HT1080 (cell line): ENCODE data around the gene COL2A1. TPM values are rescaled to one million over a fixed set of nuclear protein-coding genes. Genes with fewer than 3 reads are reported as not detected.

ENCODE experiments used
- DNase-seq: peaks from one replicate; pipeline ENCODE4 v3.0.0-alpha.2; 2015; ENCODE audit warnings: low read depth
- polyA plus RNA-seq, 2 experiments: library from polyadenylated mRNA; depleted of rRNA; stranded (reverse); fragments of >200 nt; gene quantifications; 2 replicates each; pipeline ENCODE4 v1.2.3, GENCODE V29; 2015
- total RNA-seq: library from RNA; depleted of rRNA; stranded (reverse); fragments of >200 nt; shearing (Covaris generic); gene quantifications from 2 replicates; pipeline ENCODE4 v1.2.3, GENCODE V29; 2014; rRNA removed

Gene COL2A1
- 0.02 and 0.07 TPM in 2 replicates for total RNA-seq
- polyA plus RNA-seq (2015; cell fraction: cytosol; rRNA removed): 0.05 TPM in 1 of 2 replicates, not detected in the other
- 0.09 and 0.23 TPM in 2 replicates for polyA plus RNA-seq (2015; cell fraction: nucleus; rRNA removed)

GRCh38 chr12:48004053-48004941, at the start of gene COL2A1:
COL2A1 (minus strand) TSS chr12:48004476; CDS start chr12:48004321, 155 bp downstream.
- no peak for DNase-seq

GRCh38 chr12:48053883-48054282, 49.6 kb upstream of the COL2A1 start:
- no peak for DNase-seq

- no peak for DNase-seq
Observed at GRCh38 chr12:48053122-48053521, 48.8 kb upstream of the COL2A1 start.

GRCh38 chr12:48051681-48052080, 47.4 kb upstream of the COL2A1 start:
- DNase-seq: no peak

- no peak for DNase-seq
Observed at GRCh38 chr12:48050174-48050573, 45.9 kb upstream of the COL2A1 start.

- DNase-seq: no peak
Observed at GRCh38 chr12:48045965-48046518, 41.8 kb upstream of the COL2A1 start.

- no peak for DNase-seq
Observed at GRCh38 chr12:48045061-48045846, 41.0 kb upstream of the COL2A1 start.

- no peak for DNase-seq
Observed at GRCh38 chr12:48044396-48044795, 40.1 kb upstream of the COL2A1 start.

- DNase-seq: no peak
Observed at GRCh38 chr12:48043771-48044170, 39.5 kb upstream of the COL2A1 start.

GRCh38 chr12:48041591-48042423, 37.5 kb upstream of the COL2A1 start:
- no peak for DNase-seq

- no peak for DNase-seq
Observed at GRCh38 chr12:48040354-48040753, 36.1 kb upstream of the COL2A1 start.

- no peak for DNase-seq
Observed at GRCh38 chr12:48039151-48039550, 34.9 kb upstream of the COL2A1 start.

- DNase-seq: no peak
Observed at GRCh38 chr12:48038085-48038484, 33.8 kb upstream of the COL2A1 start.

- no peak for DNase-seq
Observed at GRCh38 chr12:48037267-48037915, 33.1 kb upstream of the COL2A1 start.

GRCh38 chr12:48036818-48037217, 32.5 kb upstream of the COL2A1 start:
- no peak for DNase-seq

GRCh38 chr12:48034835-48035805, 30.8 kb upstream of the COL2A1 start:
- no peak for DNase-seq

GRCh38 chr12:48033451-48033850, 29.2 kb upstream of the COL2A1 start:
- no peak for DNase-seq

- DNase-seq: no peak
Observed at GRCh38 chr12:48032597-48032996, 28.3 kb upstream of the COL2A1 start.
